Left cardiac atrium (tissue), 2 donors: ENCODE results near the gene UFSP1. TPM values are rescaled to one million over a fixed set of nuclear protein-coding genes. Genes with fewer than 3 reads are reported as not detected.

Experiments used
- microRNA-seq, 2 donors: library from miRNA; unstranded; fragments of <30 nt; microRNA quantifications; one replicate each; pipeline ENCODE4 v1.2.0, GENCODE V29; 2020
- total RNA-seq, 2 donors: library from RNA; stranded (reverse); fragmentation: NEBNext Ultra II Directional; extraction: Animal tissue kit (Norgen Biotek cat#: 25700); gene quantifications; one replicate each; pipeline ENCODE4 v1.2.1, GENCODE V29; 2021
- donor health status: DM: no; HTN: yes; CAD: no; lungs with severe emphysema.
- donor health status: DM: yes; HTN: yes; CAD: no.

The UFSP1 gene
- total RNA-seq, 2 donors from 2014 or later: 2.7 to 4.3 TPM

Small RNAs within 50 kb of the gene (microRNA-seq; reads per million reads assigned to microRNA genes)
- 0 to 0.27 reads per million in 2 donors for gene MIR6875

Other genes with a start within 250 kb of the UFSP1 start
- under 1 TPM; 0.29 to 0.79 TPM for gene TFR2, start 248.2 kb downstream of the UFSP1 start, total RNA-seq
- not detected for gene ACTL6B, start 233.3 kb downstream of the UFSP1 start, total RNA-seq
- 100 to 1,000 TPM; 125 to 153 TPM for gene GNB2, start 216.0 kb downstream of the UFSP1 start, total RNA-seq
- gene GIGYF1, start 195.5 kb downstream of the UFSP1 start, total RNA-seq: 10 to 100 TPM; 25.8 to 31.0 TPM
- 10 to 100 TPM; 23.2 to 29.0 TPM for gene POP7, start 183.6 kb downstream of the UFSP1 start, total RNA-seq
- gene EPO, start 169.2 kb downstream of the UFSP1 start, total RNA-seq: not detected
- not detected for gene ZAN, start 156.1 kb downstream of the UFSP1 start, total RNA-seq
- gene EPHB4, start 62.2 kb downstream of the UFSP1 start, total RNA-seq: 10 to 100 TPM; 27.5 to 46.8 TPM
- gene SLC12A9, start 37.0 kb downstream of the UFSP1 start, total RNA-seq: 10 to 100 TPM; 13.4 to 14.7 TPM
- gene TRIP6, start 22.3 kb downstream of the UFSP1 start, total RNA-seq: 10 to 100 TPM; 36.5 to 48.0 TPM
- 10 to 100 TPM; 65.1 to 87.0 TPM for gene SRRT, start 14.6 kb downstream of the UFSP1 start, total RNA-seq
- 10 to 100 TPM in 1 of 2 donors, 1 to 10 TPM in 1; 8.5 to 30.9 TPM for gene ACHE, start 6.2 kb upstream of the UFSP1 start, total RNA-seq
- under 1 TPM; 0.35 to 0.76 TPM for gene MUC3A, start 59.8 kb upstream of the UFSP1 start, total RNA-seq
- under 1 TPM; 0.35 to 0.39 TPM for gene MUC12, start 79.8 kb upstream of the UFSP1 start, total RNA-seq
- not detected for gene MUC17, start 130.4 kb upstream of the UFSP1 start, total RNA-seq
- 10 to 100 TPM; 20.7 to 22.4 TPM for gene TRIM56, start 195.8 kb upstream of the UFSP1 start, total RNA-seq
- 10 to 100 TPM in 1 of 2 donors, 1 to 10 TPM in 1; 2.4 to 41.6 TPM for gene SERPINE1, start 237.4 kb upstream of the UFSP1 start, total RNA-seq